ENCODE measurements around the gene VSIG8. TPM values are rescaled to one million over a fixed set of nuclear protein-coding genes. Genes with fewer than 3 reads are reported as not detected.

Gene VSIG8
- total and polyA plus RNA-seq, 2 of the 4 experiments (the other 2 are of a cell fraction) = not detected

DNA sequence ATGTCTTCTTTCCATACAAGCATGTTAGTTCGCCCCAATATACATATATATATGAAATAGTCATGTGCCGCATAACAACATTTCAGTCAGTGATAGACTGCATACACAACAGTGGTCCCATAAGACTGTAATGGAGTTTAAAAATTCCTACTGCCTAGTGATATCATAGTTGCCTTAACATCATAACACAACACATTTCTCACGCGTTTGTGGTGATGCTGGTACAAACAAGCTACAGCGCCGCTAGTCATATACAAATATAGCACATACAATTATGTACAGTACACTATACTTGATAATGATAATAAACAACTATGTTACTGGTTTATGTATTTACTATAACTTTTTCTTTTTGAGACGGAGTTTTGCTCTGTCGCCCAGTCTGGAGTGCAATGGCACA lies 46.5 kb downstream of the VSIG8 start:
- H2AK5ac ChIP-seq (ENCODE audit: low read depth, low read length) = no peak overlapping the region
- intact Hi-C loops (cut with micrococcal nuclease) (no loop called here), in situ Hi-C loops (cut with MboI; ENCODE audit: low sequenced_read_pairs) (no loop called here), dilution Hi-C loops (cut with HindIII; ENCODE audit: low sequenced_read_pairs, unreplicated experiment) (no loop called here)
- no peak overlapping the region for H2AK9ac ChIP-seq (replicated peaks; ENCODE audit: low read depth, low read length, poor library complexity)
- no peak overlapping the region for H3K27ac ChIP-seq (ENCODE audit: insufficient read depth, low read length)
- DNase-seq (no peak), ATAC-seq (ENCODE audit: low read depth) (no peak)
- no peak overlapping the region for H3K14ac ChIP-seq (replicated peaks; ENCODE audit: low read depth, low read length)
- no peak overlapping the region for H2BK15ac ChIP-seq (ENCODE audit: low read depth, low read length)
- no peak overlapping the region for H3K4me2 ChIP-seq (ENCODE audit: low read depth, low read length)
- H3K18ac ChIP-seq (ENCODE audit: low read depth, low read length) = no peak overlapping the region
- H3K79me1 ChIP-seq (ENCODE audit: low read depth in 1 of 2, low read length in 2 of 2) = no peaks in the 10 kb centered on the region
- no peak overlapping the region for H2BK20ac ChIP-seq (ENCODE audit: low read depth, low read length)
- no peaks in the 10 kb centered on the region; the same call in 1 of the 2 replicates for H3K9me1 ChIP-seq (ENCODE audit: insufficient read depth, low read length)
- no peak overlapping the region for H4K8ac ChIP-seq (ENCODE audit: low read depth in 2 of 2, low read length in 2 of 2)
- CTCF ChIA-PET = interaction anchor here (1.4 kb wide), 1 partner anchor 38 kb away, joined by 4 read pairs; no protein-coding TSS in a partner anchor
- H3K4me3 ChIP-seq (ENCODE audit: insufficient read depth, low read depth, low read length) = no peak overlapping the region
- H3K27me3 ChIP-seq (ENCODE audit: control insufficient read depth, insufficient read depth, low read length) = peaks cover 25% of the 10 kb centered on the region
- no peak overlapping the region for H4K91ac ChIP-seq (ENCODE audit: insufficient read depth, low read depth, low read length)
- H2AFZ ChIP-seq (replicated peaks; ENCODE audit: low read length, poor library complexity) = no peak overlapping the region
- H3K4me1 ChIP-seq (ENCODE audit: control insufficient read depth, insufficient read depth, low read length) = no peaks in the 10 kb centered on the region
- no peak overlapping the region for H3K23ac ChIP-seq (ENCODE audit: low read depth, low read length)
- TF ChIP-seq NFE2L2 (IDR thresholded peaks at IDR 0.05; ENCODE audit: low read depth, low read length) (no peak), CHD1 (IDR thresholded peaks at IDR 0.05; ENCODE audit: low read depth, low read length) (no peak), RFX5 (IDR thresholded peaks at IDR 0.05; ENCODE audit: low read depth, low read length) (no peak), FOS (IDR thresholded peaks at IDR 0.05; ENCODE audit: low read depth, low read length) (no peak), BHLHE40 (IDR thresholded peaks at IDR 0.05; ENCODE audit: low read depth, low read length) (no peak), RCOR1 (IDR thresholded peaks at IDR 0.05; ENCODE audit: insufficient replicate concordance, low read length) (no peak), MXI1 (IDR thresholded peaks at IDR 0.05; ENCODE audit: borderline replicate concordance, low read depth, low read length) (no peak), RAD21 (IDR thresholded peaks at IDR 0.05; ENCODE audit: low read length) (no peak), CEBPB (IDR thresholded peaks at IDR 0.05; ENCODE audit: low read depth, low read length) (no peak), MAZ (IDR thresholded peaks at IDR 0.05; ENCODE audit: borderline replicate concordance, low read depth, low read length) (no peak), POLR2A (IDR thresholded peaks at IDR 0.05; ENCODE audit: low read depth, low read length) (no peak), SMC3 (IDR thresholded peaks at IDR 0.05; ENCODE audit: low read depth, low read length) (no peak), MAFK (IDR thresholded peaks at IDR 0.05; ENCODE audit: low read depth, low read length) (no peak)
- TF ChIP-seq, protein P1, sequence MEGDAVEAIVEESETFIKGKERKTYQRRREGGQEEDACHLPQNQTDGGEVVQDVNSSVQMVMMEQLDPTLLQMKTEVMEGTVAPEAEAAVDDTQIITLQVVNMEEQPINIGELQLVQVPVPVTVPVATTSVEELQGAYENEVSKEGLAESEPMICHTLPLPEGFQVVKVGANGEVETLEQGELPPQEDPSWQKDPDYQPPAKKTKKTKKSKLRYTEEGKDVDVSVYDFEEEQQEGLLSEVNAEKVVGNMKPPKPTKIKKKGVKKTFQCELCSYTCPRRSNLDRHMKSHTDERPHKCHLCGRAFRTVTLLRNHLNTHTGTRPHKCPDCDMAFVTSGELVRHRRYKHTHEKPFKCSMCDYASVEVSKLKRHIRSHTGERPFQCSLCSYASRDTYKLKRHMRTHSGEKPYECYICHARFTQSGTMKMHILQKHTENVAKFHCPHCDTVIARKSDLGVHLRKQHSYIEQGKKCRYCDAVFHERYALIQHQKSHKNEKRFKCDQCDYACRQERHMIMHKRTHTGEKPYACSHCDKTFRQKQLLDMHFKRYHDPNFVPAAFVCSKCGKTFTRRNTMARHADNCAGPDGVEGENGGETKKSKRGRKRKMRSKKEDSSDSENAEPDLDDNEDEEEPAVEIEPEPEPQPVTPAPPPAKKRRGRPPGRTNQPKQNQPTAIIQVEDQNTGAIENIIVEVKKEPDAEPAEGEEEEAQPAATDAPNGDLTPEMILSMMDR (conservative IDR thresholded peaks at IDR 0.05; ENCODE audit: low read depth, low read length) = no peak
- TF ChIP-seq, protein P2, sequence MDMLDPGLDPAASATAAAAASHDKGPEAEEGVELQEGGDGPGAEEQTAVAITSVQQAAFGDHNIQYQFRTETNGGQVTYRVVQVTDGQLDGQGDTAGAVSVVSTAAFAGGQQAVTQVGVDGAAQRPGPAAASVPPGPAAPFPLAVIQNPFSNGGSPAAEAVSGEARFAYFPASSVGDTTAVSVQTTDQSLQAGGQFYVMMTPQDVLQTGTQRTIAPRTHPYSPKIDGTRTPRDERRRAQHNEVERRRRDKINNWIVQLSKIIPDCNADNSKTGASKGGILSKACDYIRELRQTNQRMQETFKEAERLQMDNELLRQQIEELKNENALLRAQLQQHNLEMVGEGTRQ (IDR thresholded peaks at IDR 0.05; ENCODE audit: low read depth, low read length) = no peak
- TF ChIP-seq, protein P3, sequence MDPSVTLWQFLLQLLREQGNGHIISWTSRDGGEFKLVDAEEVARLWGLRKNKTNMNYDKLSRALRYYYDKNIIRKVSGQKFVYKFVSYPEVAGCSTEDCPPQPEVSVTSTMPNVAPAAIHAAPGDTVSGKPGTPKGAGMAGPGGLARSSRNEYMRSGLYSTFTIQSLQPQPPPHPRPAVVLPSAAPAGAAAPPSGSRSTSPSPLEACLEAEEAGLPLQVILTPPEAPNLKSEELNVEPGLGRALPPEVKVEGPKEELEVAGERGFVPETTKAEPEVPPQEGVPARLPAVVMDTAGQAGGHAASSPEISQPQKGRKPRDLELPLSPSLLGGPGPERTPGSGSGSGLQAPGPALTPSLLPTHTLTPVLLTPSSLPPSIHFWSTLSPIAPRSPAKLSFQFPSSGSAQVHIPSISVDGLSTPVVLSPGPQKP (IDR thresholded peaks at IDR 0.05; ENCODE audit: borderline replicate concordance, low read depth, low read length) = no peak
- POLR2A ChIA-PET (ENCODE audit: unreplicated experiment) = no interaction called here
- no peak overlapping the region for H4K5ac ChIP-seq (ENCODE audit: low read depth, low read length)
- WGBS, 2 experiments (ENCODE audit: extremely low coverage in 2 of 2, insufficient read length in 1 of 2) = no CpG with 5 or more reads among the region's 8 CpGs
- no peaks in the 10 kb centered on the region for H3K9me3 ChIP-seq (ENCODE audit: control insufficient read depth, insufficient read depth, low read length)
- H3K36me3 ChIP-seq (ENCODE audit: control insufficient read depth, insufficient read depth, low read length) = no peaks in the 10 kb centered on the region
- no peak overlapping the region for H3K9ac ChIP-seq (ENCODE audit: low read depth, low read length)
- no peak overlapping the region for H3K56ac ChIP-seq (ENCODE audit: extremely low read depth, insufficient read depth, low read length)
- no peak overlapping the region for H2BK5ac ChIP-seq (ENCODE audit: low read depth, low read length, poor library complexity, severe bottlenecking)
- BruUV-seq (replicated peaks) = no TSS peak
- H2BK120ac ChIP-seq (ENCODE audit: low read depth, low read length) = no peak overlapping the region
- no peak overlapping the region for H3K4ac ChIP-seq (ENCODE audit: low read depth, low read length)
- no peaks in the 10 kb centered on the region for H4K20me1 ChIP-seq (ENCODE audit: insufficient read depth, low read length)

Data from IMR-90 (cell line).